Heart right ventricle (tissue), 16 donors: Measurements from ENCODE around the gene CBX2. TPM values are rescaled to one million over a fixed set of nuclear protein-coding genes. Genes with fewer than 3 reads are reported as not detected.

Experiments used
- ATAC-seq, 8 donors: fragments of 200-7000 bp; cut with Tn5 transposase; one replicate each; pipeline ENCODE4 v1.9.1; 2020; ENCODE audit warnings: mild to moderate bottlenecking in 8 of 8, moderate library complexity in 8 of 8, moderate number of reproducible peaks in 1 of 8
- DNase-seq, 2 donors: peaks; one replicate each; pipeline ENCODE4 v3.0.0-alpha.2; 2020
- H3K27ac ChIP-seq, 10 donors: fragments of 200-600 bp; sonication (generic) in 2 of 10; one replicate each; pipeline versions ENCODE4 v1.5.0 to v1.8.0; 2020 to 2022; ENCODE audit warnings: mild to moderate bottlenecking in 3 of 10
- H3K27me3 ChIP-seq, 7 donors: fragments of 200-600 bp; one replicate each; pipeline ENCODE4 v1.8.0; 2021 to 2022; ENCODE audit warnings: mild to moderate bottlenecking in 2 of 7
- H3K36me3 ChIP-seq, 9 donors: fragments of 200-600 bp; sonication (generic) in 1 of 9; one replicate each; pipeline versions ENCODE4 v1.5.0 to v1.8.0; 2020 to 2022; ENCODE audit warnings: mild to moderate bottlenecking in 2 of 9
- H3K4me1 ChIP-seq, 9 donors: fragments of 200-600 bp; sonication (generic) in 1 of 9; one replicate each; pipeline versions ENCODE4 v1.5.0 to v1.8.0; 2020 to 2022; ENCODE audit warnings: mild to moderate bottlenecking in 4 of 9
- H3K4me3 ChIP-seq, 10 donors: fragments of 200-600 bp; sonication (generic) in 2 of 10; one replicate each; pipeline versions ENCODE4 v1.5.0 to v1.8.0; 2020 to 2022; ENCODE audit warnings: mild to moderate bottlenecking in 7 of 10, moderate library complexity in 2 of 10
- H3K9me3 ChIP-seq, 11 donors: fragments of 200-600 bp in 10 of 11; sonication (generic) in 2 of 11; one replicate each; pipeline versions ENCODE4 v1.5.0 to v1.8.0; 2013 to 2022; ENCODE audit warnings: mild to moderate bottlenecking in 2 of 11, control low read depth in 1 of 11, moderate library complexity in 1 of 11
- CTCF ChIP-seq, 9 donors: fragments of 200-600 bp; sonication (generic) in 2 of 9; IDR thresholded peaks; one replicate each; pipeline versions ENCODE4 v1.5.0 to v1.8.0; 2021 to 2022; ENCODE audit warnings: antibody characterized with exemption in 9 of 9, mild to moderate bottlenecking in 5 of 9, moderate library complexity in 1 of 9
- WGBS, 2 donors: extraction: QIAGEN DNeasy Blood & Tissue Kit; methylation state at CpG; one replicate each; pipeline ENCODE4 v1.1.7; 2013; ENCODE audit warnings: inconsistent platforms in 1 of 2; 5-methylcytosine and 5-hydroxymethylcytosine counted together
- intact Hi-C, 10 donors: fragments of 100-400 bp; cut with DNase I; formaldehyde crosslinking; loops; one replicate each; pipeline versions ENCODE4 v1.11.1 to v1.14.2; 2022
- polyA plus RNA-seq, 2 donors: library from polyadenylated mRNA; stranded (reverse); fragments of 200-250 nt; gene quantifications; one replicate each; pipeline ENCODE4 v1.2.3, GENCODE V29; 2013
- total RNA-seq, 10 donors: library from RNA; stranded (reverse); fragmentation: NEBNext Ultra II Directional in 3 of 10; extraction: Animal tissue kit (Norgen Biotek cat#: 25700) in 3 of 10; gene quantifications; one replicate each; pipeline versions ENCODE4 v1.2.1 to v1.2.4, GENCODE V29; 2021 to 2023
- donor health status: Arrhythmogenic right ventricular cardiomyopathy.
- donor health status: ischemic (EF 13 %, LVEDD 7.1; RV severe dilation, severe dysfunction).
- donor health status: healthy with polysubstance abuse.
- donor health status: DM: no; HTN: yes; CAD: no.
- donor health status: DM: no; HTN: no; CAD: no.
- donor health status: ischemic (EF 25% LVEDD 6.9; RV normal size, moderate dysfunction).
- donor health status: ischemic (EF 25% LVEDD 5.7; RV mildly dilated, moderate dysfunction).
- donor health status: healthy.
- donor health status: DM: yes; HTN: yes; CAD: no.
- donor health status: Ischemic cardiomyopathy.
- donor health status: ischemic (EF 35%, LVEDD 5.7; RV mildly dilated, moderate dysfunction).
- donor health status: nonischemic (EF 11% LVEDD 7.7; RV severe dilation, severe dysfunction).
- donor health status: DM: yes; HTN: yes; CAD: no.
- donor health status: PGD.
- donor health status: ischemic (EF 29% LVEDD 5.4; RV normal size, mild dysfunction).
- donor health status: nonischemic (EF 23%, LVEDD 6.1; RV moderate dilation, normal function).

The CBX2 gene
- total and polyA plus RNA-seq, 12 donors = 1.5 to 7.1 (median 2.9) TPM

GRCh38 chr17:79799538-79800324 lies 21.8 kb downstream of the CBX2 start:
- ATAC-seq (no peak), DNase-seq (no peak)
- no peaks in the 10 kb centered on the region for H3K9me3 ChIP-seq
- TF ChIP-seq CTCF (IDR thresholded peaks at IDR 0.05) = no peak
- intact Hi-C loops = loop anchor here (5.0 kb wide), 4 partner anchors 38 to 193 kb away; partner anchors contain the start of gene CBX4 (in 3 of the 10)
- WGBS, 2 donors = 3 to 4% methylated on average over 31 of the region's 31 CpGs
- no peak overlapping the region for H3K27ac ChIP-seq
- peaks cover 69 to 75% (median 71%) of the 10 kb centered on the region in 7 donors for H3K27me3 ChIP-seq
- H3K4me3 ChIP-seq = no peak overlapping the region
- H3K4me1 ChIP-seq = peaks cover 28 to 79% (median 61%) of the 10 kb centered on the region in 9 donors
- H3K36me3 ChIP-seq = peaks cover 0 to 15% (median 0%) of the 10 kb centered on the region in 9 donors

GRCh38 chr17:79800325-79801155 lies 22.6 kb downstream of the CBX2 start:
- ATAC-seq (no peak), DNase-seq (no peak)
- no peak for TF ChIP-seq CTCF (IDR thresholded peaks at IDR 0.05)
- Histone ChIP-seq H3K9me3 (no peaks in the 10 kb centered on the region), H3K36me3 (peaks cover 0 to 8% (median 0%) of the 10 kb centered on the region in 9 donors), H3K27me3 (peaks cover 77 to 83% (median 79%) of the 10 kb centered on the region in 7 donors), H3K27ac (no peak overlapping the region), H3K4me3 (peak overlapping the region in 5 of 10 donors; percentile 7 to 27 (median 13)), H3K4me1 (peaks cover 28 to 79% (median 61%) of the 10 kb centered on the region in 9 donors)
- intact Hi-C loops = loop anchor here in 5 of 10 donors (5.0 kb wide), 2 partner anchors 37 to 42 kb away; partner anchors contain the start of gene CBX4 (in 2 of the 5)
- WGBS, 2 donors = 2% methylated on average over 44 of the region's 44 CpGs

- TF ChIP-seq CTCF (IDR thresholded peaks at IDR 0.05) = no peak
- Histone ChIP-seq H3K27ac (no peak overlapping the region), H3K9me3 (no peaks in the 10 kb centered on the region), H3K4me3 (peak overlapping the region in 5 of 10 donors; percentile 7 to 27 (median 13)), H3K36me3 (peaks cover 0 to 8% (median 0%) of the 10 kb centered on the region in 9 donors), H3K4me1 (peaks cover 25 to 74% (median 59%) of the 10 kb centered on the region in 9 donors), H3K27me3 (peaks cover 83 to 92% (median 87%) of the 10 kb centered on the region in 7 donors)
- intact Hi-C loops = loop anchor here in 5 of 10 donors (5.0 kb wide), 2 partner anchors 36 to 41 kb away; partner anchors contain the start of gene CBX4 (in 2 of the 5)
- no peak for ATAC-seq
- 3 to 7% methylated on average over 52 of the region's 52 CpGs for WGBS, 2 donors
- DNase-seq = no peak
Measured at GRCh38 chr17:79801156-79802038, 23.4 kb downstream of the CBX2 start.
